A204.1 (cell line): ENCODE data around the gene MAN2A1.

Source experiments
- FAIRE-seq: peaks from 2 replicates; lab custom pipeline; 2012; peaks lifted over from hg19 to GRCh38; lab: Jason Lieb, UNC

The MAN2A1 gene

DNA sequence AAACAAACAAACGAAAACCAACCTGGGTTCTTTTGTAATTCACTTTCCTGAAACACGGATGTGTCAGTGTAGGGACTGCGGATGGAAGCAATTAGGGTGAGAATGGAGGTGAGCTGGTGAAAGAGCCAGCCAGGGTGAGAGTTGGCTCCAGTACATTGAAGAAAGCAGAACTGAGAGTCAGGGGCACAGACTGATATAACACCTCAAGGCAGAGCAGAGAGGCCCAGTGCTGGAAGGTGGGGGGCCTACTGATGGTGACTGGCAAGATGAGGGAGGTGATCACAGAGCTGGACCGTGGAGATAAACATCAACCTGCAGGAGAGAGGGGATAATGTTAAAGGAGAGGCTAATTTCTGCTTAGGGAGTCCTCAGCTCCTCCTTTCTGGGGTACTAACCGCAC lies 221.1 kb downstream of the MAN2A1 start:
- no peak for FAIRE-seq

DNA sequence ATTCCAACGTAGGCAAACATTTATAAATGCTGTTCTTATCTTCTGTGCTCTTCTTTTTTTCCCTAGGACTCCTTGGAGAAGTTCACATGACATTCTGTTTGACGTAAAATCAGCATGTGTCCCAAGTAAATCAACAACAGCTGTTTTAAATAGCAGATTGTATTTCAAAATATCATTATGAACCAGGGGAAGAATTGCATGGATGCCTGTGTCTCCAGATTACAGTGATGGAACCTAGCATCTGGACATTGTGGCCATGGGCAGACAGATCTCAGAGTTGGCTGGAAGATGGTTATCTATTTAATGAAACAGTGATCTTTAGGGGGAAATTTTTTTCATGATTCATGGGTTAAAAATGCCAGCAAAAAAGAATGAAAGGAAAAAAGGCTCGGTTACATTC lies 222.0 kb downstream of the MAN2A1 start:
- no peak for FAIRE-seq

- no peak for FAIRE-seq
Observed at GRCh38 chr5:109914906-109915305, 225.2 kb downstream of the MAN2A1 start.

- FAIRE-seq, result no peak
Observed at GRCh38 chr5:109916481-109917153, 226.9 kb downstream of the MAN2A1 start.
